ENCODE results near the gene HMOX2. TPM values are rescaled to one million over a fixed set of nuclear protein-coding genes. Genes with fewer than 3 reads are reported as not detected.
A peak's percentile ranks its signal among the peaks of the same experiment; 100 is the strongest.

The HMOX2 gene
- total and polyA plus RNA-seq, 2 donors (not counting 3 experiments of a cell fraction or from before 2014, with no cell fraction given): 80.7 to 86.3 TPM

- H3K4me1 ChIP-seq (ENCODE audit: control insufficient read depth, extremely low read depth, insufficient read depth, low read length): peaks cover 27% of the 10 kb centered on the region
- TF ChIP-seq JUN (IDR thresholded peaks at IDR 0.05; ENCODE audit: borderline replicate concordance, insufficient read depth, insufficient read length, low read depth) (peak; percentile 34), GATA2 (IDR thresholded peaks at IDR 0.05; ENCODE audit: insufficient read depth, insufficient read length, low read depth, low read length) (no peak), MAX (IDR thresholded peaks at IDR 0.05; ENCODE audit: insufficient read depth, insufficient read length) (no peak), MYC (IDR thresholded peaks at IDR 0.05; ENCODE audit: low read depth, low read length) (no peak), POLR2A (IDR thresholded peaks at IDR 0.05; ENCODE audit: low read depth, low read length) (no peak), EZH2 (IDR thresholded peaks at IDR 0.05; ENCODE audit: borderline replicate concordance, low read depth, low read length, severe bottlenecking) (no peak), FOS (IDR thresholded peaks at IDR 0.05; ENCODE audit: borderline replicate concordance, insufficient read depth, low read length) (peak; percentile 69), CTCF (IDR thresholded peaks at IDR 0.05; ENCODE audit: extremely low read depth in 1 of 2, insufficient read depth in 1 of 2, low read depth in 1 of 2, low read length in 2 of 2) (no peak), POLR2AphosphoS5 (IDR thresholded peaks at IDR 0.05; ENCODE audit: insufficient read depth, low read depth, low read length) (no peak)
- DNase-seq (ENCODE audit: low read depth, low spot score): peak; percentile 83
- dilution Hi-C loops (cut with MboI; ENCODE audit: extremely low pct_ligation_motif_present, low sequenced_read_pairs) (no loop called here), intact Hi-C loops (cut with micrococcal nuclease) (loop anchor here (1.0 kb wide), 1 partner anchor 22 kb away; no protein-coding TSS in a partner anchor)
- ChIA-PET CTCF (interaction anchor here (0.9 to 4.9 kb wide), 12 partner anchors 11 to 124 kb away, joined by 3 to 39 read pairs (median 4); partner anchors contain the start of genes HMOX2, MGRN1 and NMRAL1), POLR2A (interaction anchor here (1.3 kb wide), 1 partner anchor 12 kb away, joined by 8 read pairs; no protein-coding TSS in a partner anchor)
- BruUV-seq (replicated peaks): no TSS peak
- peaks cover 2% of the 10 kb centered on the region for H3K9me1 ChIP-seq (replicated peaks; ENCODE audit: control insufficient read depth, extremely low read depth, insufficient read depth, low read length)
- H3K9ac ChIP-seq (replicated peaks; ENCODE audit: extremely low read depth, insufficient read depth, low read length): peak overlapping the region; percentile 64
- peak overlapping the region; percentile 76 for H3K27ac ChIP-seq (ENCODE audit: insufficient read depth, low read depth, low read length)
- H2AFZ ChIP-seq (ENCODE audit: low read depth, low read length): no peak overlapping the region
- no peaks in the 10 kb centered on the region for H4K20me1 ChIP-seq (replicated peaks; ENCODE audit: control insufficient read depth, extremely low read depth, insufficient read depth, low read length)
- peaks cover 2 to 4% of the 10 kb centered on the region in 2 experiments for H3K36me3 ChIP-seq (ENCODE audit: control insufficient read depth in 2 of 2, extremely low read depth in 1 of 2, insufficient read depth in 2 of 2, low read length in 2 of 2)
- H3K4me2 ChIP-seq (ENCODE audit: insufficient read depth, low read length): peak overlapping the region; percentile 78
- FAIRE-seq: peak; percentile 95
- H3K4me3 ChIP-seq (replicated peaks in 1 of 3; ENCODE audit: insufficient read depth in 1 of 3, low read depth in 1 of 3, low read length in 3 of 3): peak overlapping the region in 1 of 3 experiments; percentile 31
- H3K79me2 ChIP-seq (ENCODE audit: control insufficient read depth, insufficient read depth, low read length): peaks cover 42% of the 10 kb centered on the region
- H3K9me3 ChIP-seq (replicated peaks; ENCODE audit: control insufficient read depth, insufficient read depth, low read length): no peaks in the 10 kb centered on the region
- no peaks in the 10 kb centered on the region for H3K27me3 ChIP-seq (ENCODE audit: control insufficient read depth in 2 of 2, insufficient read depth in 2 of 2, low read length in 2 of 2)
These were observed 24.1 kb downstream of the HMOX2 start for GRCh38 chr16:4500272-4500671.

Measured in endothelial cell of umbilical vein (primary cell).